GM06990 (cell line): ENCODE results near the gene RAB15.
A peak's percentile ranks its signal among the peaks of the same experiment; 100 is the strongest.
"Not testable (repeated sequence)": the region's sequence is repeated elsewhere in the genome, so short reads cannot be mapped to it uniquely, and the experiment has no call there.

Experiments
- DNase-seq: peaks from one replicate; pipeline ENCODE4 v3.0.0-alpha.2; 2011; ENCODE audit not compliant: insufficient read length; ENCODE audit errors: extremely low read depth
- H3K27me3 ChIP-seq: replicated peaks from 2 replicates; pipeline ENCODE4 v1.6.0; 2011; ENCODE audit warnings: low read length; ENCODE audit not compliant: control insufficient read depth, insufficient read depth
- H3K36me3 ChIP-seq: 2 replicates; pipeline ENCODE4 v1.5.1; 2011; ENCODE audit warnings: low read length; ENCODE audit not compliant: control insufficient read depth, insufficient read depth
- H3K4me3 ChIP-seq: replicated peaks from 2 replicates; pipeline ENCODE4 v1.5.1; 2011; ENCODE audit warnings: low read depth, mild to moderate bottlenecking, control low read depth, low read length
- CTCF ChIP-seq: IDR thresholded peaks from 2 replicates; pipeline ENCODE4 v1.5.1; 2011; ENCODE audit warnings: low read length, control low read depth, mild to moderate bottlenecking, inconsistent platforms; ENCODE audit not compliant: insufficient read depth, poor library complexity, severe bottlenecking

The RAB15 gene

DNA sequence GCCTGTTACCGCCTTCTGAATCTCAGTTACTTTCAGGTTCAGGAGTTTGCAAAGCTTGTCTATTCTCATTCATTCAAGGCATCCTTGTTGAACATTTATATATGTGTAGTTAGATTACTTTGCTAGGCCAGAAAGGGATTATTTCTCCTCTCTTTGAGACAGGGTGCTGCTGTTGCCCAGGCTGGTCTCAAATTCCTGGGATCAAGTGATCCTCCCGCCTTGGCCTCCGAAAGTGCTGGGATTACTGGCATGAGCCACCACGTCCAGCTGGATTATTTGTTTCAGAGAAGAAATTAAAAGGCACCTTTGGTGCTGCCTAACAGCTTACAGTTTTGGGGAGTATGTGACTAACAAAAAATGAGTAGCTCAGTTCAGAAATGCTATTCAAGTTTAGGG lies 57.1 kb downstream of the RAB15 start:
- peaks cover 1% of the 10 kb centered on the region; the same call in 1 of the 2 replicates for H3K36me3 ChIP-seq
- DNase-seq: no peak
- peak overlapping the region; percentile 87 for H3K4me3 ChIP-seq
- no peak for TF ChIP-seq CTCF
- H3K27me3 ChIP-seq: no peaks in the 10 kb centered on the region

GRCh38 chr14:64914237-64915028 lies 57.7 kb downstream of the RAB15 start, which contains the start of gene CHURC1:
CHURC1 (plus strand) TSS chr14:64914455; CDS start chr14:64914496, 41 bp downstream.
- no peak for TF ChIP-seq CTCF
- Histone ChIP-seq H3K36me3 (peaks cover 1% of the 10 kb centered on the region; the same call in 1 of the 2 replicates), H3K4me3 (peak within 1 kb of the TSS; percentile 87), H3K27me3 (no peaks in the 10 kb centered on the region)
- peak; percentile 88 for DNase-seq

- not testable (repeated sequence) for DNase-seq, H3K27me3 ChIP-seq, H3K4me3 ChIP-seq, H3K36me3 ChIP-seq
Observed at GRCh38 chr14:64913477-64913876, 58.7 kb downstream of the RAB15 start.

- H3K36me3 ChIP-seq: no peaks in the 10 kb centered on the region
- no peak overlapping the region for H3K4me3 ChIP-seq
- no peaks in the 10 kb centered on the region for H3K27me3 ChIP-seq
- no peak for TF ChIP-seq CTCF
- no peak for DNase-seq
Observed at GRCh38 chr14:64912261-64912660, 59.9 kb downstream of the RAB15 start.

- Histone ChIP-seq H3K36me3 (no peaks in the 10 kb centered on the region), H3K27me3 (no peaks in the 10 kb centered on the region), H3K4me3 (no peak overlapping the region)
- no peak for DNase-seq
- peak; percentile 60 for TF ChIP-seq CTCF
Observed at GRCh38 chr14:64910847-64911495, 61.2 kb downstream of the RAB15 start.

- Histone ChIP-seq H3K27me3 (no peaks in the 10 kb centered on the region; the same call in 1 of the 2 replicates), H3K4me3 (no peak overlapping the region), H3K36me3 (no peaks in the 10 kb centered on the region)
- TF ChIP-seq CTCF: no peak
- no peak for DNase-seq
Observed at GRCh38 chr14:64906022-64906421, 66.1 kb downstream of the RAB15 start.
